OCI-LY7 (cell line): ENCODE measurements around the gene DIAPH3. TPM values are rescaled to one million over a fixed set of nuclear protein-coding genes. Genes with fewer than 3 reads are reported as not detected.

ENCODE experiments used
- BruUV-seq: library from RNA; stranded (reverse); fragments of 400-500 nt; replicated peaks from 2 replicates; lab custom pipeline; 2021; lab: Mats Ljungman, UMichigan
- CTCF ChIA-PET: fragments of 300-600 bp; sonication (Branson Sonifier 250); formaldehyde crosslinking; loops from one replicate; lab custom pipeline; 2022; ENCODE audit warnings: antibody characterized with exemption; ENCODE audit not compliant: unreplicated experiment; lab: Charles Lee
- POLR2A ChIA-PET: fragments of 300-600 bp; sonication (Branson Sonifier 250); formaldehyde crosslinking; loops from one replicate; lab custom pipeline; 2022; ENCODE audit warnings: antibody characterized with exemption; lab: Charles Lee
- DNase-seq: peaks from one replicate; pipeline ENCODE4 v3.0.0-alpha.2; 2015; ENCODE audit warnings: low spot score
- H2AFZ ChIP-seq: fragments of 200-600 bp; sonication (generic), shearing (Covaris generic); 2 replicates; pipeline ENCODE4 v1.6.1; 2014; ENCODE audit warnings: mild to moderate bottlenecking, antibody characterized with exemption, low read length, moderate library complexity
- H3K27ac ChIP-seq: fragments of 200-600 bp; sonication (generic); 2 replicates; pipeline ENCODE4 v1.5.1; 2014; ENCODE audit warnings: mixed run types, low read depth, mild to moderate bottlenecking, moderate library complexity, low read length, inconsistent platforms; ENCODE audit not compliant: poor library complexity, severe bottlenecking
- H3K36me3 ChIP-seq: fragments of 200-600 bp; sonication (generic); 2 replicates; pipeline ENCODE4 v1.6.1; 2014; ENCODE audit warnings: mild to moderate bottlenecking, antibody characterized with exemption, low read length, moderate library complexity, mixed read lengths; ENCODE audit not compliant: insufficient read depth
- H3K4me1 ChIP-seq: fragments of 200-600 bp; sonication (generic); 2 replicates; pipeline ENCODE4 v1.5.1; 2014; ENCODE audit warnings: mild to moderate bottlenecking, low read length; ENCODE audit not compliant: insufficient read depth, poor library complexity, severe bottlenecking
- H3K4me2 ChIP-seq: fragments of 200-600 bp; sonication (generic); 2 replicates; pipeline ENCODE4 v1.6.1; 2014; ENCODE audit warnings: mild to moderate bottlenecking, low read length
- H3K4me3 ChIP-seq: fragments of 200-600 bp; sonication (generic); 2 replicates; pipeline ENCODE4 v1.5.1; 2014; ENCODE audit warnings: mild to moderate bottlenecking, low read depth, low read length; ENCODE audit not compliant: poor library complexity, severe bottlenecking
- H3K79me2 ChIP-seq: fragments of 200-600 bp; sonication (generic); 2 replicates; pipeline ENCODE4 v1.6.1; 2016; ENCODE audit warnings: low read depth, mild to moderate bottlenecking, low read length, moderate library complexity, mixed read lengths; ENCODE audit not compliant: insufficient read depth
- H3K9me2 ChIP-seq: fragments of 200-600 bp; sonication (generic); 2 replicates; pipeline ENCODE4 v1.6.1; 2016; ENCODE audit warnings: mild to moderate bottlenecking, low read length, mixed read lengths; ENCODE audit not compliant: insufficient read depth
- H3K9me3 ChIP-seq: fragments of 200-600 bp; sonication (generic); 2 replicates; pipeline ENCODE4 v1.6.1; 2014; ENCODE audit warnings: mild to moderate bottlenecking, mixed run types, low read length, mixed read lengths
- H4K20me1 ChIP-seq: fragments of 200-600 bp; sonication (generic); 2 replicates; pipeline ENCODE4 v1.6.1; 2014; ENCODE audit warnings: mild to moderate bottlenecking, antibody characterized with exemption, low read length, moderate library complexity, mixed read lengths; ENCODE audit not compliant: insufficient read depth
- CTCF ChIP-seq: fragments of 200-600 bp; sonication (generic); conservative IDR thresholded peaks from 2 replicates; pipeline ENCODE4 v1.5.1; 2014; ENCODE audit warnings: mild to moderate bottlenecking, antibody characterized with exemption, low read length, moderate library complexity, mixed read lengths
- EZH2phosphoT487 ChIP-seq: fragments of 200-600 bp; sonication (generic); IDR thresholded peaks from 2 replicates; pipeline ENCODE4 v1.6.1; 2018; ENCODE audit warnings: low read depth, borderline replicate concordance, mild to moderate bottlenecking, mixed run types, antibody characterized with exemption, low read length, moderate library complexity, mixed read lengths
- intact Hi-C: fragments of 100-400 bp; cut with micrococcal nuclease; formaldehyde crosslinking; loops from one replicate; pipeline ENCODE4 v1.10.0; 2022; ENCODE audit not compliant: unreplicated experiment
- total RNA-seq, 2 experiments: library from RNA; depleted of rRNA in 1 of 2; stranded (reverse); fragments of >200 nt in 1 of 2; shearing (Covaris generic) in 1 of 2; gene quantifications; 2 replicates each; pipeline ENCODE4 v1.2.3, GENCODE V29; 2014 to 2022

The DIAPH3 gene
- total RNA-seq, 2 experiments from 2014 or later = 33.5 to 37.2 TPM

DNA sequence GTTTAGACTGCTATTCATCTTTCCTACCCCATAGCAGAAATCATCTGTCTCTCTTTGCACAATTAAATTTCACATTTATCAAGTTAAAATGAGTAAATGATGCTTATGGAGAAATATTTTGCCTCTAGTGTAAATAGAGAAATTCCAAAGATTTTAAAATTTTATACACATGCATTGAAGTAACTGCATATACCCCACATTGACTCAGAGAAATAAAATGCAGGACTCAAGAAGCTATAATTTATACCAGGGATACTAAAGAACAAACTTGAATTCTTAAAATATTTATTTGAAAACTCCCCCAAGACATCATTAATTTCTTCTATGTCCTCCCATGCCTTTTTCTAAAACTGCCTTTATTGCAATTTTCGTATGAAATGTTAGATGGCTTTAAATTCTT lies 165.8 kb downstream of the DIAPH3 start:
- TF ChIP-seq CTCF (no peak), EZH2phosphoT487 (no peak)
- no peaks in the 10 kb centered on the region for H3K9me3 ChIP-seq
- ChIA-PET POLR2A (interaction anchor here (0.5 to 1.2 kb wide), 3 partner anchors 10 to 16 kb away, joined by 3 to 4 read pairs (median 3); no protein-coding TSS in a partner anchor), CTCF (no interaction called here)
- no peaks in the 10 kb centered on the region for H3K79me2 ChIP-seq
- no peaks in the 10 kb centered on the region for H3K9me2 ChIP-seq
- intact Hi-C loops = no loop called here
- no peaks in the 10 kb centered on the region for H3K36me3 ChIP-seq
- DNase-seq = no peak
- H3K27ac ChIP-seq = no peak overlapping the region
- H3K4me1 ChIP-seq = no peaks in the 10 kb centered on the region
- no peak overlapping the region for H3K4me2 ChIP-seq
- no peaks in the 10 kb centered on the region for H4K20me1 ChIP-seq
- H3K4me3 ChIP-seq = no peak overlapping the region
- no peak overlapping the region for H2AFZ ChIP-seq
- no TSS peak for BruUV-seq

DNA sequence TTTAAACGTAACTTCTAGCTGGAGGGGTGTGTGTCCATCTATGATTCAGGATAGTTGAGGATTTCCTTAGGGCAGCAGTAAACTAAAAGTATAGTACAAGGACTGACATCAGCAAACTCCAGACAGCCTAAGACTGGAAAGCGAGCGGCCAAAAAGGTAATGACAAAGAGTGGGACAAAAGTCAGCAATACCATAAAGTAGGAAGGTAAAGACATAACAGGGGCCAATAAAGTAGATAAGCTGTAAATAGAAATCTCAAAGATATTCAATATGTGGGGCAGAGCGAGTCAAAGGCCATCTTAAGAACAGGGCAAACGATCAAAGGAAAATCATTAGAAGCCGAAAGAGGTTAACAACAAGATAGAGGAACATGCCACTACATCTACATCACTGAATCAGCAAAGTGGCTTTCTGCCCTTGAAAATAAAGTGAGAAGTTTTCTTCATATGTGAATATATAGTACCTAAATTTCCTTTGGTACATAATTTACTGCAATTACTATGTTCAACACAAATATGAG lies 167.2 kb downstream of the DIAPH3 start:
- H4K20me1 ChIP-seq = no peaks in the 10 kb centered on the region
- no TSS peak for BruUV-seq
- DNase-seq = no peak
- ChIA-PET POLR2A (interaction anchor here (0.6 to 1.2 kb wide), 2 partner anchors 11 to 666 kb away, joined by 4 read pairs; no protein-coding TSS in a partner anchor), CTCF (no interaction called here)
- H3K27ac ChIP-seq = no peak overlapping the region
- no peak for TF ChIP-seq EZH2phosphoT487
- TF ChIP-seq CTCF = no peak
- no peaks in the 10 kb centered on the region for H3K79me2 ChIP-seq
- intact Hi-C loops = no loop called here
- no peak overlapping the region for H3K4me2 ChIP-seq
- no peaks in the 10 kb centered on the region for H3K9me3 ChIP-seq
- H2AFZ ChIP-seq = no peak overlapping the region
- no peaks in the 10 kb centered on the region for H3K9me2 ChIP-seq
- H3K36me3 ChIP-seq = peaks cover 9% of the 10 kb centered on the region
- H3K4me1 ChIP-seq = no peaks in the 10 kb centered on the region
- H3K4me3 ChIP-seq = no peak overlapping the region

DNA sequence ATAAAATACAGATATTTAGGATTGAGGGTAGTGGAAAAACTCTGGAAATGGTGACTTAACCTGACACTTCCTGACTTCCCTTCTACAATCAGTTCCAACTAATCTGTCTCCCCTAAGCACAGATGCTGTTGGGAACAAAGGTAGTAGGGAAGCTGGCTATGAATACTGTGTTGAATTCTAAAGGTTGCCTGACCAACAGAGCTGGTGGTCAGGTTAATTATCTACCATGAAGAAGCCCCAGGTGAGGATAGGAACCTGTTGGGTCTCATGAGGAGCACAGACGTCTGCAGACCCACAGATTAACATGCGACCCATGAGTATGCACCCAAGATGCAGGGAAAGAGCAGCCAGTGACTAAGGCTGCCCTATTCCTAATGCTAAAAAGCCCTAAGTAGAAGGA lies 172.3 kb downstream of the DIAPH3 start:
- ChIA-PET CTCF (no interaction called here), POLR2A (interaction anchor here (0.6 kb wide), 1 partner anchor 121 kb away, joined by 4 read pairs; no protein-coding TSS in a partner anchor)
- Histone ChIP-seq H3K9me3 (no peaks in the 10 kb centered on the region), H4K20me1 (no peaks in the 10 kb centered on the region), H3K4me3 (no peak overlapping the region), H2AFZ (no peak overlapping the region), H3K79me2 (no peaks in the 10 kb centered on the region), H3K4me1 (no peaks in the 10 kb centered on the region), H3K9me2 (no peaks in the 10 kb centered on the region), H3K4me2 (no peak overlapping the region), H3K36me3 (peaks cover 31% of the 10 kb centered on the region), H3K27ac (no peak overlapping the region)
- no TSS peak for BruUV-seq
- TF ChIP-seq EZH2phosphoT487 (no peak), CTCF (no peak)
- DNase-seq = no peak
- intact Hi-C loops = no loop called here
